Forelimb muscle (tissue), 1 donor: ENCODE results near the gene NUBPL. TPM values are rescaled to one million over a fixed set of nuclear protein-coding genes. Genes with fewer than 3 reads are reported as not detected.

Source experiments
- polyA plus RNA-seq: library from polyadenylated mRNA; unstranded; fragments of 120-200 nt; gene quantifications from one replicate; pipeline ENCODE4 v1.2.1, GENCODE V29; 2013; ENCODE audit not compliant: insufficient read length

Gene NUBPL
- polyA plus RNA-seq, 1 donor = 8.7 TPM

Other genes starting within 250 kb of the NUBPL start
- 12.6 TPM for gene HEATR5A, start 140.9 kb upstream of the NUBPL start, polyA plus RNA-seq
- gene DTD2, start 103.9 kb upstream of the NUBPL start, polyA plus RNA-seq = 9.6 TPM
- gene GPR33, start 73.4 kb upstream of the NUBPL start, polyA plus RNA-seq = not detected